ENCODE results near the gene ZC3H12C.

GRCh38 chr11:110074499-110074898 is 18.7 kb upstream of the ZC3H12C start:
- TF ChIP-seq POLR2A (IDR thresholded peaks at IDR 0.05) (no peak), EP300 (IDR thresholded peaks at IDR 0.05) (no peak)

Data from ovary (tissue), 1 donor.